T-helper 2 cell (primary cell): ENCODE measurements around the gene RMND5A.
"Not testable (repeated sequence)": the region's sequence is repeated elsewhere in the genome, so short reads cannot be mapped to it uniquely, and the experiment has no call there.

ENCODE experiments used
- DNase-seq, 5 experiments: peaks; one replicate each; pipeline versions ENCODE4 v3.0.0 to v3.0.0-alpha.2; 2012 to 2022

The RMND5A gene

GRCh38 chr2:86719263-86719636 lies 841 bp upstream of the RMND5A start:
- DNase-seq = not testable (repeated sequence)

GRCh38 chr2:86720540-86721320 lies 639 bp downstream of the RMND5A start:
- DNase-seq = peak; percentile 25 to 73 (median 52)

GRCh38 chr2:86725706-86726105 lies 5.6 kb downstream of the RMND5A start:
- peak in 1 of 5 experiments; percentile 60 for DNase-seq

- DNase-seq = not testable (repeated sequence)
Measured at GRCh38 chr2:86732040-86732525, 12.0 kb downstream of the RMND5A start.

- DNase-seq = not testable (repeated sequence)
Measured at GRCh38 chr2:86732837-86733236, 12.7 kb downstream of the RMND5A start.

- DNase-seq = not testable (repeated sequence)
Measured at GRCh38 chr2:86733528-86733927, 13.4 kb downstream of the RMND5A start.

- DNase-seq = not testable (repeated sequence)
Measured at GRCh38 chr2:86734896-86735295, 14.8 kb downstream of the RMND5A start.

GRCh38 chr2:86739485-86739884 lies 19.4 kb downstream of the RMND5A start:
- not testable (repeated sequence) for DNase-seq

- not testable (repeated sequence) for DNase-seq
Measured at GRCh38 chr2:86739889-86740288, 19.8 kb downstream of the RMND5A start.

- DNase-seq = peak in 1 of 5 experiments; percentile 22
Measured at GRCh38 chr2:86741889-86742498, 21.9 kb downstream of the RMND5A start.

- no peak for DNase-seq
Measured at GRCh38 chr2:86744152-86744551, 24.1 kb downstream of the RMND5A start.

- DNase-seq = no peak
Measured at GRCh38 chr2:86746939-86747338, 26.8 kb downstream of the RMND5A start.

- DNase-seq = no peak
Measured at GRCh38 chr2:86747711-86748639, 27.9 kb downstream of the RMND5A start.

- peak in 1 of 5 experiments; percentile 22 for DNase-seq
Measured at GRCh38 chr2:86750240-86750839, 30.2 kb downstream of the RMND5A start.

GRCh38 chr2:86751778-86752177 lies 31.7 kb downstream of the RMND5A start:
- DNase-seq = no peak

- DNase-seq = no peak
Measured at GRCh38 chr2:86752934-86753333, 32.8 kb downstream of the RMND5A start.

- DNase-seq = no peak
Measured at GRCh38 chr2:86753606-86754005, 33.5 kb downstream of the RMND5A start.

GRCh38 chr2:86758405-86758804 lies 38.3 kb downstream of the RMND5A start:
- no peak for DNase-seq

- DNase-seq = peak in 1 of 5 experiments; percentile 4
Measured at GRCh38 chr2:86760371-86760770, 40.3 kb downstream of the RMND5A start.

- peak in 2 of 5 experiments; percentile 46 to 60 for DNase-seq
Measured at GRCh38 chr2:86764661-86765309, 44.7 kb downstream of the RMND5A start.

GRCh38 chr2:86765310-86765695 lies 45.2 kb downstream of the RMND5A start:
- no peak for DNase-seq
